Nephron (organoid): ENCODE results near the gene COL24A1.
A peak's percentile ranks its signal among the peaks of the same experiment; 100 is the strongest.

ENCODE experiments used
- H3K27ac Mint-ChIP-seq, 3 experiments: 2 replicates each; pipeline ENCODE4 v1.8.0; 2020; ENCODE audit warnings: mixed read lengths in 3 of 3, mild to moderate bottlenecking in 2 of 3, moderate library complexity in 1 of 3
- H3K27me3 Mint-ChIP-seq: 2 replicates; pipeline ENCODE4 v1.8.0; 2021; ENCODE audit warnings: low read depth, mild to moderate bottlenecking, moderate library complexity, mixed read lengths
- H3K36me3 Mint-ChIP-seq: 2 replicates; pipeline ENCODE4 v1.8.0; 2020; ENCODE audit warnings: low read depth, mixed read lengths
- H3K4me1 Mint-ChIP-seq: 2 replicates; pipeline ENCODE4 v1.8.0; 2020; ENCODE audit warnings: mixed read lengths
- H3K4me3 Mint-ChIP-seq, 3 experiments: 2 replicates each; pipeline ENCODE4 v1.8.0; 2020; ENCODE audit warnings: mild to moderate bottlenecking in 3 of 3, mixed read lengths in 3 of 3, moderate library complexity in 2 of 3
- H3K9me3 Mint-ChIP-seq: 2 replicates; pipeline ENCODE4 v1.8.0; 2020; ENCODE audit warnings: mixed read lengths
- TF ChIP-seq, protein P1 (sequence below), 3 experiments: fragments of 200-600 bp; sonication (generic); IDR thresholded peaks; one replicate each; pipeline ENCODE4 v1.5.0; 2021; ENCODE audit warnings: antibody characterized with exemption in 3 of 3; ENCODE audit not compliant: unreplicated experiment in 3 of 3

The COL24A1 gene

DNA sequence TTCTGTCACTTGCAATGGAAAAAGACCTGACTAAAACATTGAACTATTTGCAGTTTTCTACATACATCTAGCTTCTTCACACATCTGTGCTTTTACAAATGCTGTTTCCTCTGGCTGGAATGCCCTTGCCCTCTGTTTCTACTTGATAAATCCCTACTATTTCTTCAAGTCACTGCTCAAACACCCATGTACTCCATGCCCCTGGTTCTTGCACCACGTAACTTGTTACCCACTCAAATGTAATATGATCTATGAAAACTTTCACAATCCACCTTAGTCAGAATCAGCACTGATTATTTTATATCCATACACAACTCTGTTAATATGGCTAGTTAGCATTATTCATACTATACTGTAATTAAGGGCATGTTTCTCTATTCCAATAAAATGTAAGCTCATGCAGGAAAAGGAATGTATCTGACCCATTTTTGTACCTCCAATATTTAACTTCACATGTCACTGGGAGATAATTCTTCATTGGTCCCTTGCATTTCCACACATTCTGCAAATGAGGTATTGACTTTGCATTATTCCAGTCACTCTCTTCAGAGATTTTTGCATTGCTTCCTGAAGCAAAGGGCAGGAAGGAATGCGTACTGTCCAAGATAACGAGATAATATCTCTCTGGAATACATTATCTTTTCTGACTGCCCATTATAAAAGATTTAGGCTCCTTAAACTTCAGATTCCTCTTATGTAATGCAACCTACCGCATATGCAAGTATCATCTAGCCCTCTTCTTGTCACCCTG, 158.3 kb downstream of the COL24A1 start:
- peak overlapping the region; percentile 2 to 14 (median 5) for H3K27ac Mint-ChIP-seq
- no peaks in the 10 kb centered on the region for H3K27me3 Mint-ChIP-seq
- no peaks in the 10 kb centered on the region for H3K36me3 Mint-ChIP-seq
- no peak overlapping the region for H3K4me3 Mint-ChIP-seq
- peaks cover 5% of the 10 kb centered on the region for H3K4me1 Mint-ChIP-seq
- H3K9me3 Mint-ChIP-seq, result peaks cover under 1% of the 10 kb centered on the region
- TF ChIP-seq, protein P1, sequence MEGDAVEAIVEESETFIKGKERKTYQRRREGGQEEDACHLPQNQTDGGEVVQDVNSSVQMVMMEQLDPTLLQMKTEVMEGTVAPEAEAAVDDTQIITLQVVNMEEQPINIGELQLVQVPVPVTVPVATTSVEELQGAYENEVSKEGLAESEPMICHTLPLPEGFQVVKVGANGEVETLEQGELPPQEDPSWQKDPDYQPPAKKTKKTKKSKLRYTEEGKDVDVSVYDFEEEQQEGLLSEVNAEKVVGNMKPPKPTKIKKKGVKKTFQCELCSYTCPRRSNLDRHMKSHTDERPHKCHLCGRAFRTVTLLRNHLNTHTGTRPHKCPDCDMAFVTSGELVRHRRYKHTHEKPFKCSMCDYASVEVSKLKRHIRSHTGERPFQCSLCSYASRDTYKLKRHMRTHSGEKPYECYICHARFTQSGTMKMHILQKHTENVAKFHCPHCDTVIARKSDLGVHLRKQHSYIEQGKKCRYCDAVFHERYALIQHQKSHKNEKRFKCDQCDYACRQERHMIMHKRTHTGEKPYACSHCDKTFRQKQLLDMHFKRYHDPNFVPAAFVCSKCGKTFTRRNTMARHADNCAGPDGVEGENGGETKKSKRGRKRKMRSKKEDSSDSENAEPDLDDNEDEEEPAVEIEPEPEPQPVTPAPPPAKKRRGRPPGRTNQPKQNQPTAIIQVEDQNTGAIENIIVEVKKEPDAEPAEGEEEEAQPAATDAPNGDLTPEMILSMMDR (IDR thresholded peaks at IDR 0.05; ENCODE audit: unreplicated experiment in 3 of 3), result no peak

DNA sequence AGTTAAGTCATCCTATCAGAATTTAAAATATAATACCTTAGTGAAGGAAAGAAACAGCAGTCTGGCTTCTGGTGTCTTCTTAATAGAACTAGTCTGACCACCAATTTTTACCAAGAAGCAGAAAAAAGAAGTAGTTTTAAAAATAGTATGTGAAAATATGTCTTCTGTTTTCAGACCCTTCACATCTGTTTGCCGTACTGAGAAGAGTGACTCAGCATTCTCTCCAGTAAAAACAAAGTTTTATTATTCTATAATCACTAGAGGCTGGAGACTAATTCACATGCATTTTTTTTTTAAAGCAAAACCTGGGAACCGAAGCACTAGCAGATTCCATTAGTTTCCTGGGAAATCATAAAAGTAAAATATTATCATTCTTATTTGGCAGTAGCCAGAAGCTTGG, 163.8 kb downstream of the COL24A1 start:
- H3K27ac Mint-ChIP-seq, result peak overlapping the region; percentile 2 to 23 (median 14)
- TF ChIP-seq, protein P1 (IDR thresholded peaks at IDR 0.05; ENCODE audit: unreplicated experiment in 3 of 3), result no peak
- H3K9me3 Mint-ChIP-seq, result no peaks in the 10 kb centered on the region
- H3K4me3 Mint-ChIP-seq, result no peak overlapping the region
- H3K36me3 Mint-ChIP-seq, result no peaks in the 10 kb centered on the region
- no peaks in the 10 kb centered on the region for H3K27me3 Mint-ChIP-seq
- H3K4me1 Mint-ChIP-seq, result peaks cover 3% of the 10 kb centered on the region

DNA sequence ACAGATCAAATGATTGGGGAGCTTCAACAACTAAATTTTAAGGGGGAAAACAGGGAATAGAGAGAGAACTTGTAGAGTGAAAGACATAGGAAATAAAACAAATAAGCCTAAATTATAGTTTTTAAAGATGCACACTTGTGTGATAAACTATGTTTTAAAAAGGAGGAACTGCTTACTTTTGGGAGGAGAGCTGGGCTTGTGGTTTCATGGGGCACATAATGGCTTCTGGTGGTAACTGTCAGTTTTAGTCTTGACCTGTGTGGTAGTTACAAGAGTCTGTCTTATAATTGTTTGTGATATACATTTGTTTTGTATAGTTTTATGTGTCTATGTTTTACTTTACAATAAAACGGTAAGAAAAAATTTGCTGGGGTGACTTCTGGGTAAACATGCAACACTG, 165.3 kb downstream of the COL24A1 start:
- H3K36me3 Mint-ChIP-seq, result no peaks in the 10 kb centered on the region
- no peaks in the 10 kb centered on the region for H3K27me3 Mint-ChIP-seq
- no peaks in the 10 kb centered on the region for H3K9me3 Mint-ChIP-seq
- no peak overlapping the region for H3K4me3 Mint-ChIP-seq
- TF ChIP-seq, protein P1 (IDR thresholded peaks at IDR 0.05; ENCODE audit: unreplicated experiment in 3 of 3), result no peak
- H3K4me1 Mint-ChIP-seq, result peaks cover 3% of the 10 kb centered on the region
- no peak overlapping the region for H3K27ac Mint-ChIP-seq

DNA sequence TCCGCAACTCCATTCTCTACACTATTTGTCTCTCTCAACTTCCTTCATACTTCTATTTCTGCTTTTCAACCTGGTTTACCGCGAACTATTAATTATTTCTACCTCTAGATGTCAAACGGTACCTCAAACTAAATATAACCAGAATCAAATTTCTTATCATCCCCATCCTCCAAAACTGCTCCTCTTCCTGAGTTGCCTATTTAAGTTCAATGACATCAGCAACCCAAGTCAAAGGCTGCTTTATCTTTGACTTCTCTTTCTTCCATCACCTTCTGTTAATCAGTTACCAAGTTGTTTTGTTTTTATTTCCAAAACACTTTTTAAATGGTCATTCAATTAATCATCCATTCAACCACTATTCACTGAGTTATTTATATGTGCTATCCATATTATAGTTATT, 171.9 kb downstream of the COL24A1 start:
- H3K27ac Mint-ChIP-seq, result no peak overlapping the region
- no peaks in the 10 kb centered on the region for H3K27me3 Mint-ChIP-seq
- H3K4me1 Mint-ChIP-seq, result no peaks in the 10 kb centered on the region
- H3K4me3 Mint-ChIP-seq, result no peak overlapping the region
- peaks cover 7% of the 10 kb centered on the region for H3K9me3 Mint-ChIP-seq
- H3K36me3 Mint-ChIP-seq, result no peaks in the 10 kb centered on the region
- TF ChIP-seq, protein P1 (IDR thresholded peaks at IDR 0.05; ENCODE audit: unreplicated experiment in 3 of 3), result no peak

DNA sequence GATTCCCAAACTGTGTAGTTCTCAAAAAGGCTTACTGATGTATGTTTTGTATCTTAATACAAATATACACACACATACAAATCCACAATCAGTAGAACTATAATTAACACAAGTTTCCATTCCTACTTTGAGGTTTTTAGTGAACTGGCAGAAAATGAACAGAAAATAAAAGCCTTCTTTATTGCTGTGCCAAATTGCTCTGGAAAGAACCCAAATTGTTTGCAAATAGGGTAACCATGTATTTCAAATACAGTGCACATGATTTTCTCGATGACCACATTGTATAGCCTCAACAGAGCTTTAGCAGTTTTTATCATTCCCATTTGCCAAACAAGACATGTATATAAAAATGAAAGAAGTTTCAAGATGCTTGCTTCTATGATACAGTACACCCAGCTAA, 173.3 kb downstream of the COL24A1 start:
- Mint-ChIP-seq H3K4me3 (no peak overlapping the region), H3K27me3 (no peaks in the 10 kb centered on the region), H3K4me1 (no peaks in the 10 kb centered on the region), H3K27ac (no peak overlapping the region), H3K36me3 (no peaks in the 10 kb centered on the region), H3K9me3 (peaks cover 18% of the 10 kb centered on the region)
- TF ChIP-seq, protein P1 (IDR thresholded peaks at IDR 0.05; ENCODE audit: unreplicated experiment in 3 of 3), result no peak
